Activated CD4-positive, alpha-beta memory T cell treated with anti-CD3 and anti-CD28 coated beads, Interleukin-2, amount 10 ng/mL, durations not matched to agents 7 days and 5 days (primary cell): ENCODE measurements around the gene FAM204A. TPM values are rescaled to one million over a fixed set of nuclear protein-coding genes. Genes with fewer than 3 reads are reported as not detected.

Experiments
- CTCF ChIA-PET: fragments of 350-600 bp; sonication (Branson Sonifier 250); formaldehyde crosslinking; loops from one replicate; lab custom pipeline; 2021; ENCODE audit warnings: antibody characterized with exemption, inconsistent platforms; lab: Charles Lee
- POLR2A ChIA-PET: fragments of 350-600 bp; sonication (Branson Sonifier 250); formaldehyde crosslinking; loops from one replicate; lab custom pipeline; 2021; ENCODE audit warnings: antibody characterized with exemption; lab: Charles Lee
- DNase-seq: peaks from one replicate; pipeline ENCODE4 v3.0.0-alpha.2; 2020
- H3K27ac Mint-ChIP-seq: one replicate; pipeline ENCODE4 v1.8.0; 2021; ENCODE audit warnings: mild to moderate bottlenecking, mixed read lengths
- H3K27me3 Mint-ChIP-seq: one replicate; pipeline ENCODE4 v1.8.0; 2021; ENCODE audit warnings: mixed read lengths
- H3K36me3 Mint-ChIP-seq: one replicate; pipeline ENCODE4 v1.8.0; 2021; ENCODE audit warnings: low read depth, mixed read lengths
- H3K4me1 Mint-ChIP-seq: one replicate; pipeline ENCODE4 v1.8.0; 2021; ENCODE audit warnings: mixed read lengths
- H3K4me3 Mint-ChIP-seq: one replicate; pipeline ENCODE4 v1.8.0; 2021; ENCODE audit warnings: mild to moderate bottlenecking, mixed read lengths
- H3K9me3 Mint-ChIP-seq: one replicate; pipeline ENCODE4 v1.8.0; 2021; ENCODE audit warnings: mixed read lengths
- total RNA-seq, 2 experiments: library from RNA; stranded (reverse); gene quantifications; one replicate each; pipeline ENCODE4 v1.2.3, GENCODE V29; 2021

Gene FAM204A
- total RNA-seq, 2 experiments from 2014 or later = 53.6 to 56.5 TPM

DNA sequence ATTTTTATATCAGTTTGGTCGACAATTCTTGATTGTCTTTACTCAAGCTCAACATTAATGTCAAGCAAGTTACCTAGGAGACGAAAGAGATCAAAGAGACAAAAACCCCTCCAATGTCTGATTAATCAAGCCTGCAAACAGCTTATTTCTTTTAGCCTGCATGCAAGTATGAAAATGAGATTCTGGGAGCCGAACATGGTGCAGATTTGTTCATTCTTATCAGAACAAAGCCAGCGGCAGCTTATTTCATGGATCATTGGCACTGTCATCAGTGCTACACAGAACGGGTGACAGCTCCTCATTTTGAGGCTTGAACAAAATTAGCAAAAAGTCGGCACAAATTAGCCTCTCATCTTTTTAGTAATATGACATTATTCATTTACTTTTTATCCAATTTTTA is 26.5 kb downstream of the FAM204A start:
- no peak for DNase-seq
- Mint-ChIP-seq H3K27me3 (no peaks in the 10 kb centered on the region), H3K4me1 (no peaks in the 10 kb centered on the region), H3K27ac (no peak overlapping the region), H3K36me3 (peaks cover 11% of the 10 kb centered on the region), H3K4me3 (no peak overlapping the region), H3K9me3 (no peaks in the 10 kb centered on the region)
- POLR2A ChIA-PET = no interaction called here
- CTCF ChIA-PET = interaction anchor here (0.6 to 0.9 kb wide), 2 partner anchors 108 to 144 kb away, joined by 3 read pairs; no protein-coding TSS in a partner anchor

DNA sequence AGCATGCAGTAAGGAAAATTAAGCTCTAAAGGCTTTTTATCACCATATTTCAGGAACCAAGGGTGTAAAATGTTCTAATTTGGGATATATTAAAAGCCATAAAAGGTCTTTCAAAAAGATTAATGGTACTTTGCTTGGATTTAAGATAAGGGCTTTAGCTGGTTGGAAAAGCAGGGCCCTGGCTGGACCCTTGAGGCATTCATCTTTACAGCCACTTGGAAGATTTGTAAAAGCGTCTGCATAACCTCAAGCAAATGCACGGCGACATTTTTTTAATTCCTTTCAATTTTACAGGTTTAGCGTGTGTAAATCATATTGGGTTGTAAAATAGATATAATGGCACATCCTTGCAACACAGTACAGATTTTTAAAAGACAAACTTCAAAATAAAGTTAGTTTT is 27.2 kb downstream of the FAM204A start:
- ChIA-PET CTCF (interaction anchor here (0.9 to 1.3 kb wide), 2 partner anchors 55 to 145 kb away, joined by 3 read pairs; no protein-coding TSS in a partner anchor), POLR2A (no interaction called here)
- H3K27ac Mint-ChIP-seq = no peak overlapping the region
- H3K4me1 Mint-ChIP-seq = no peaks in the 10 kb centered on the region
- H3K9me3 Mint-ChIP-seq = no peaks in the 10 kb centered on the region
- no peaks in the 10 kb centered on the region for H3K27me3 Mint-ChIP-seq
- H3K4me3 Mint-ChIP-seq = no peak overlapping the region
- peaks cover 8% of the 10 kb centered on the region for H3K36me3 Mint-ChIP-seq
- no peak for DNase-seq

DNA sequence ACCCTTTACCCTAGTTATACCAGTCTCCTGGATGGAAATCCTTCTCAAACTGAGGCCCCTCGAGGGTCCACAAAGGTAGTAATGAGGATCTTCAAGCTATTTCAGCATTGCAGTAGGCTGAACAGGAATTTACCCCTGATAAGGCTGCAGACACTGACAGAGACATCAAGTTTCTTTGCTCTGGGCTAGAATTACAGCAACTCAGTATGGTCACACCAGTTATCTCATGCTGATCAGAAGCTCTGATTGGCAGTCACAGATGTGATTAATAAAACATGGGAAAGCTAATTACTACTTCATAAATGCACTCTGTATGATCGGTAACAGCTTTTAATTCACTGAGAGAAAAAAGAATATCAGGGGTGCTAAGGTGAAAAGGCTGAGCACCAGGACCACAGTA is 30.6 kb downstream of the FAM204A start:
- Mint-ChIP-seq H3K9me3 (no peaks in the 10 kb centered on the region), H3K36me3 (peaks cover 10% of the 10 kb centered on the region), H3K4me1 (no peaks in the 10 kb centered on the region), H3K4me3 (no peak overlapping the region), H3K27me3 (no peaks in the 10 kb centered on the region), H3K27ac (no peak overlapping the region)
- ChIA-PET CTCF (no interaction called here), POLR2A (interaction anchor here (0.9 kb wide), 1 partner anchor 19 kb away, joined by 3 read pairs; no protein-coding TSS in a partner anchor)
- DNase-seq = no peak

DNA sequence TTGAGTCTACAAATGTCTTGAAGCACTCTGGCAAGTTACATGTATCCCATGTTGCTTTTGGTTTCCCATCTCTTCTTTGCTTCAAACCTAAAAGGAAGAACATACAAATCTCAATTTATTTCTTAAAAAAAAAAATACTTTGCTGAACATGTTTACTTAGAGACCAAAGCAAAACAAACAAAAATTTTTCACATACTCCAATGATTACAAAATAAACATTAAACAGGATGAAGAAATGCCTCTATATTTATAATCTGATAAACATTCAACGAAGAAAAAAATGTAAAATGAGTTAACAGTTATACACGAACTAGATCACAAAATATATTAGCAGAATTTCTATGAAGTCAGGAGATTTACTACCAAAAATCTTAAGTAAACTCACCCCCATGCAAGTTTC is 31.3 kb downstream of the FAM204A start:
- no peaks in the 10 kb centered on the region for H3K9me3 Mint-ChIP-seq
- ChIA-PET POLR2A (no interaction called here), CTCF (no interaction called here)
- peaks cover 13% of the 10 kb centered on the region for H3K36me3 Mint-ChIP-seq
- no peaks in the 10 kb centered on the region for H3K27me3 Mint-ChIP-seq
- H3K4me3 Mint-ChIP-seq = no peak overlapping the region
- H3K4me1 Mint-ChIP-seq = no peaks in the 10 kb centered on the region
- H3K27ac Mint-ChIP-seq = no peak overlapping the region
- no peak for DNase-seq

DNA sequence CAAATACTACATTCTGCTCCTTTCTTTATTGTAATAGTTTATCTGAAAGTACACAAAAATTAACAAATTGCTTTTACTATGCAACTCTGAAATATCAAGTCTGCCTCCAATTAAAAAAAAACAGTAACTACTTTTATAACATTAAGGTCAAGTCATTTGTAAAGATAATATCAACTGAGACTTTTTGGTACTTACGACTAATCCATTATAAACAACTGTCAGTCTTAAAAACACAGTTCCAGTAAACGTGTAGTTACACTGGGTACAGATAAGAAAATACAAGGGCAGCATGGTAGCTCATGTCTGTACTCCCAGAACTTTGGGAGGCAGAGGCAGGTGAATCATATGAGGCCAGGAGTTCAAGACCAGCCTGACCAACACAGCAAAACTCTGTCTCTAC is 32.2 kb downstream of the FAM204A start:
- H3K9me3 Mint-ChIP-seq = no peaks in the 10 kb centered on the region
- ChIA-PET CTCF (no interaction called here), POLR2A (interaction anchor here (0.7 kb wide), 1 partner anchor 17 kb away, joined by 3 read pairs; no protein-coding TSS in a partner anchor)
- H3K4me3 Mint-ChIP-seq = no peak overlapping the region
- no peaks in the 10 kb centered on the region for H3K4me1 Mint-ChIP-seq
- H3K27ac Mint-ChIP-seq = no peak overlapping the region
- H3K27me3 Mint-ChIP-seq = no peaks in the 10 kb centered on the region
- H3K36me3 Mint-ChIP-seq = peaks cover 15% of the 10 kb centered on the region
- no peak for DNase-seq

DNA sequence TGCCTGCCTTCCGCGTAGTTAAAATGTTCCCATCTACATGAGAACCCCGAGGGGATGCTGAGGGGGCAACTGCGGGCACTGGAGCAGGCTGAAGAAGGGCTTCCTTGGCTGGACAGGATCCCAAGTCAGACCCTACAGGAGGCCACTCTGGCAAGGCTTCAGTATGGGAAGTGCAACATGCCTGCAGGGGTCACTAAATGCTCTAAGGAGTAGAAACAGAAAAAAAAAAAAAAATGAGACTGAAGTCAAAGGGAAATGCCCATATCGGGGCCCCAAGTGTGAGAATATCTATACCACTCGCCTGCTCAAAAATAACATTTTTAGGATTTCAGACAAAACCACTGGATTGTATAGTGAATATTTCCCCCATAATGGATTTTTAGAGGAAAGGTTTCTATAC is 33.5 kb downstream of the FAM204A start:
- CTCF ChIA-PET = no interaction called here
- Mint-ChIP-seq H3K4me3 (no peak overlapping the region), H3K27ac (no peak overlapping the region), H3K9me3 (no peaks in the 10 kb centered on the region), H3K27me3 (no peaks in the 10 kb centered on the region), H3K36me3 (peaks cover 17% of the 10 kb centered on the region), H3K4me1 (no peaks in the 10 kb centered on the region)
- no peak for DNase-seq
- POLR2A ChIA-PET = no interaction called here

DNA sequence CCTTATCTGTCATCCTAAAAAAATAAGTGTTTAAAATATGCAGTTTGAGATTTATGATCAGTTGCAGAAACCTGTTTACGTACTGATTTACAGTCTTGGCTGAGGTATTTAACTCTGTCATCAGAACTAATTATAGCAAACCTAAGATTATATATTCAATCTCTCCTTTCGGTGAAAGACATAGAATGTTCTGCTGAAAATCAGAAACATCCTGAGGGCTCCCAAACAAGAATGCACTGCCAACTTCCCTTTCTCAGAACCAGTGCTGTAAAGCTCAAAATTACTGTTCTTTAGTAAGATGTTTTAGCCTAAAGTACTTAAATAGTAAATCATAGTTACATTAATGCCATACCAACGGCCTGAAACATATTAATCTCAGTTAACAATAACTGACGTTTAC is 34.3 kb downstream of the FAM204A start:
- no peaks in the 10 kb centered on the region for H3K27me3 Mint-ChIP-seq
- no peaks in the 10 kb centered on the region for H3K4me1 Mint-ChIP-seq
- H3K36me3 Mint-ChIP-seq = peaks cover 17% of the 10 kb centered on the region
- ChIA-PET CTCF (interaction anchor here (1.2 kb wide), 1 partner anchor 151 kb away, joined by 3 read pairs; no protein-coding TSS in a partner anchor), POLR2A (no interaction called here)
- no peaks in the 10 kb centered on the region for H3K9me3 Mint-ChIP-seq
- DNase-seq = no peak
- no peak overlapping the region for H3K4me3 Mint-ChIP-seq
- H3K27ac Mint-ChIP-seq = no peak overlapping the region

DNA sequence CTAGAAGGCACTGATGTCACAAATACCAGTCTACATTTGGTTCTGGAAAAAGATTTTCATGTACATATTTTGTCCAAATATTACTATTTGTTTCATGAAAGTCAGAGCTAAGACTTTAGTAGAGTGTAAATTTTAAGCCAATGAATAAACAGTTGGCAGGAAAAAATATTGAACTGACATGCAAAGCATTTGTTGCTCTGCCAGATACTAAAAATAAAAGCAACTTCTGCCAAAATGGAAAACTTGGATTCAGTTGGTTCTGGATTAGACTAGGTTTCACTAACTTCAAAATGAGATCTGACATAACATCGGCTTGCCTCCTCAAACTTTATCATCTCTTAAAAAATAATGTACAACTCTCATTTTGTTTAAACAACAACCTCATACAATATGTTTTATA is 34.9 kb downstream of the FAM204A start:
- Mint-ChIP-seq H3K4me3 (no peak overlapping the region), H3K4me1 (no peaks in the 10 kb centered on the region)
- CTCF ChIA-PET = interaction anchor here (1.2 kb wide), 1 partner anchor 152 kb away, joined by 3 read pairs; no protein-coding TSS in a partner anchor

DNA sequence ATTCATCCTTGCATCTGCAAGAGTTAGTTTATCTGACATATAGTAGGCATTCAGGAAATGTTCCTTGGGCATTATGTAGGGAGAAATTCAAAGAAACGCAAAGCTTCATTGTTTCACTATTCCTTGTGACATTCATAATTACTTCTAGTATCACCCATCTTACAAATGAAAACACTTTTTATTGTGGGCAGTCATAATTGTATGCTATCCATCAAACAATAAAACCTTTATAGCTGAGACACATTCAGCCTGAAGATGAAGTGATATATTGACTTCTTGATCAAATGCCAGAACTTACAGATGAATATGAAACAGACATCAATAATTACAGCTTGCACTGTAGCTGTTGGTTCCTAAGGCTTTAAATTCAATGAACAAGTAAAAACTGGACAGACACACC is 36.4 kb downstream of the FAM204A start:
- Mint-ChIP-seq H3K9me3 (no peaks in the 10 kb centered on the region), H3K36me3 (peaks cover 10% of the 10 kb centered on the region), H3K27me3 (no peaks in the 10 kb centered on the region), H3K4me1 (no peaks in the 10 kb centered on the region), H3K4me3 (no peak overlapping the region), H3K27ac (no peak overlapping the region)
- no peak for DNase-seq
- CTCF ChIA-PET = interaction anchor here (1.3 kb wide), 1 partner anchor 809 kb away, joined by 3 read pairs; no protein-coding TSS in a partner anchor
- POLR2A ChIA-PET = no interaction called here

More for the DNA sequence above, 34.9 kb downstream of the FAM204A start:
- Mint-ChIP-seq H3K27me3 (no peaks in the 10 kb centered on the region), H3K36me3 (peaks cover 15% of the 10 kb centered on the region), H3K9me3 (no peaks in the 10 kb centered on the region), H3K27ac (no peak overlapping the region)
- POLR2A ChIA-PET = no interaction called here
- DNase-seq = no peak

DNA sequence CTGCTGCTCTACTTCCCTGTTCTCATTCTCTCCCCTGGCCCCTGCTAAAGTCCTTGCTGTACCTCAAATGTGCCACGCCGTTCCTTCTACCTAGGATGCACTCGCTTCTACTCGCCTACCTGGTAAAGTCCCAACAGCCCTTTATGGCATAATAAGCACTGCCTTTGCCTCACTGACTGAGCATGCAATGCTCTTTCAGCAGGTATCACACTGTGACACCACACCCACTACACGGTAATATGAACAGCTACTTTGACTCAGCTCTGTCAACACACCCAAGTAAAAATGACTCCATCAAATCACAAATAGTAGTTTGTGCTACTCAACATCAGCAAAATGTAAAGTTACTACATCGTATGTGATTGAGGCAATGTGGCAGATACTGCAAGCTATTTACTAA is 37.6 kb downstream of the FAM204A start:
- Mint-ChIP-seq H3K36me3 (peaks cover 7% of the 10 kb centered on the region), H3K9me3 (no peaks in the 10 kb centered on the region), H3K27me3 (no peaks in the 10 kb centered on the region), H3K4me1 (no peaks in the 10 kb centered on the region), H3K4me3 (no peak overlapping the region), H3K27ac (no peak overlapping the region)
- POLR2A ChIA-PET = no interaction called here
- DNase-seq = no peak
- CTCF ChIA-PET = no interaction called here

DNA sequence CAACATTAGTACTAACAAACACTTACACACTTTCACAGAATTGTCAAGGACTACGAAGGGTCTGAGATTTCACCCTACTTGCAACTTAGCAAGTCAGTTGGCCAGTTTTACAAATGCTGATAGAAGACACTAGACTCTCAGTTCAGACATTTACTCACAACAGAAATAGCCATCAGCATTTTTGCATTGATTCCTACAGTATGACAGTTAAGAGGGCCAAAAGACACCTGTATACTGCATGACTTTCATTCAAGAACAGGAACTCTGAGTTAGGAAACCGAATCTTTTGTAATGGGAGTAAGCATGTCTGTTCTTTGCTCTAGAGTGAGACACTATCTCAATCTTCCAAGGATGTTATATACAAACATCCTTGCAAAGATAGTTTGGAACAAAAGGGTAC is 40.9 kb downstream of the FAM204A start:
- Mint-ChIP-seq H3K4me1 (no peaks in the 10 kb centered on the region), H3K27ac (no peak overlapping the region), H3K9me3 (no peaks in the 10 kb centered on the region), H3K4me3 (no peak overlapping the region), H3K36me3 (peaks cover 3% of the 10 kb centered on the region), H3K27me3 (no peaks in the 10 kb centered on the region)
- POLR2A ChIA-PET = no interaction called here
- DNase-seq = no peak
- CTCF ChIA-PET = no interaction called here

DNA sequence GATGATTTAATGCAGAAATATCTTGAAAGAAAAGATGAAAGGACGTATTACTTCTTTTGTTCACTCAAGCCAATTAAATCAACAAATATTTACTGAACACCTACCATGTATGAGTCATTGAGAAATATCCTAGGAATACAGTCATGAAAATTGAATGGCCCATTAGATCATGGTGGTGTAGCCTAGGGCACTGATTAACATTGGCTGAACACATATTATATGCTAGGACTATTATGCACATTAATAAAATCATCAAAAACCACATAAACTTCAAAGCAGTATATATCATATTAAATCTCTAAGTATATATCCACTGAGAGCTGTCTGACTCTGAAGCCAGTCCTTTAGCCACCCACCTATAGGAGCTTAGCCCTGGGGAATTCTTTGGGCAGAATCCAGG is 41.8 kb downstream of the FAM204A start:
- no peaks in the 10 kb centered on the region for H3K9me3 Mint-ChIP-seq
- DNase-seq = no peak
- ChIA-PET POLR2A (no interaction called here), CTCF (no interaction called here)
- H3K4me3 Mint-ChIP-seq = no peak overlapping the region
- peaks cover 3% of the 10 kb centered on the region for H3K36me3 Mint-ChIP-seq
- H3K4me1 Mint-ChIP-seq = no peaks in the 10 kb centered on the region
- no peaks in the 10 kb centered on the region for H3K27me3 Mint-ChIP-seq
- no peak overlapping the region for H3K27ac Mint-ChIP-seq

DNA sequence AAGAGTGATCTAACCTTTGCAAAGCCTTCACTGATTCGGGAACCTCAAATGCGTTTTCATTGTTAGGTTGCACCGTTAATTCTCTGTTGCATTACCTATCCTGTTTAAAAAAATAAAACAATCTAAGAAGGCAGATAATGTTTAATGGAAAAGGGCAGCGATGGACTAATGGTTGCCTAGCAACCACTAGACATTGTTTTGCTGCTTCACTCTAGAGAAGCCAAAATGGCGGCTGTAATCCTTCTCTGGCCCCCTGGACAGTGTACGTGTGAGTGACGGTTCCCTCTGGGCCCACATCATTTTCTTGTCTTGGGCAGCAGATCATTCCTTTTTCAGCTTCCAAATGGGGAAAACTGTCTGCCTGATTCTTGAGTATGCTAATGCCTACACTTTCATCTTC is 43.3 kb downstream of the FAM204A start:
- no peak overlapping the region for H3K27ac Mint-ChIP-seq
- ChIA-PET CTCF (interaction anchor here (0.6 kb wide), 1 partner anchor 848 kb away, joined by 4 read pairs; no protein-coding TSS in a partner anchor), POLR2A (no interaction called here)
- H3K4me1 Mint-ChIP-seq = no peaks in the 10 kb centered on the region
- peaks cover 5% of the 10 kb centered on the region for H3K27me3 Mint-ChIP-seq
- H3K9me3 Mint-ChIP-seq = no peaks in the 10 kb centered on the region
- H3K4me3 Mint-ChIP-seq = no peak overlapping the region
- DNase-seq = no peak
- no peaks in the 10 kb centered on the region for H3K36me3 Mint-ChIP-seq

DNA sequence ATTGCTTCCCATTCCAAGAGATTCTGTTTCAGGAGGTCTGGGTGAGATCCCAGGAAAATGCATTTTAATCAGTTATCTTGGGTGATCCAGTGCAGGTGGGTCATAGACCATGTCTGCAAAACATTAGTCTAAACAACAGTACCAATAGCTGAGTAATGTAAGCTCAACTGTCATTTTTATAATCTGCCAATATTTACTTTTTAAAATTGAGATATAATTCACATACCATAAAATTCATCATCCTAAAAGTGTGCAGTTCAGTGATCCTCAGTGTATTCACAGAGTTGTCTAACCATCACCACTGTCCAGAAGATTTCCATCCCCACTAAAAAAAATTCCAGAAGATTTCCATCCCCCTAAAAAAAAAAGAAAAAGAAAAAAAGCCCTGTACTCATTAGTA is 51.0 kb downstream of the FAM204A start:
- CTCF ChIA-PET = no interaction called here
- Mint-ChIP-seq H3K36me3 (no peaks in the 10 kb centered on the region), H3K27ac (no peak overlapping the region), H3K4me1 (no peaks in the 10 kb centered on the region), H3K27me3 (peaks cover 32% of the 10 kb centered on the region), H3K4me3 (no peak overlapping the region), H3K9me3 (no peaks in the 10 kb centered on the region)
- POLR2A ChIA-PET = no interaction called here
- DNase-seq = no peak
